ENCODE data around the gene COPE. TPM values are rescaled to one million over a fixed set of nuclear protein-coding genes. Genes with fewer than 3 reads are reported as not detected.

The COPE gene
- total RNA-seq, 6 experiments from 2014 or later, result 67.4 to 240 (median 97.1) TPM

- DNase-seq, result no peak
- Histone ChIP-seq H3K4me1 (no peaks in the 10 kb centered on the region), H3K9me3 (no peaks in the 10 kb centered on the region), H3K4me3 (no peak overlapping the region), H3K27me3 (no peaks in the 10 kb centered on the region), H3K36me3 (no peaks in the 10 kb centered on the region), H3K27ac (no peak overlapping the region)
- TF ChIP-seq CTCF (IDR thresholded peaks at IDR 0.05) (no peak), POLR2A (IDR thresholded peaks at IDR 0.05) (no peak)
- 52% methylated on average over 14 of the region's 18 CpGs for WGBS (ENCODE audit: insufficient coverage, low coverage, low lambda C conversion rate, missing lambda C conversion rate)
- intact Hi-C loops (cut with DNase I), result no loop called here
- ATAC-seq, result peak in 2 of 4 donors; percentile 4 to 6
Measured at GRCh38 chr19:18941628-18942354, 22.6 kb upstream of the COPE start.

- TF ChIP-seq CTCF (IDR thresholded peaks at IDR 0.05) (peak in 1 of 4 donors; percentile 43), POLR2A (IDR thresholded peaks at IDR 0.05) (peak; percentile 18)
- Histone ChIP-seq H3K4me3 (peak within 1 kb of the TSS; percentile 44 to 48 (median 47)), H3K9me3 (no peaks in the 10 kb centered on the region), H3K27ac (peak within 1 kb of the TSS in 2 of 3 donors; percentile 26 to 28), H3K27me3 (no peaks in the 10 kb centered on the region), H3K4me1 (no peaks in the 10 kb centered on the region), H3K36me3 (no peaks in the 10 kb centered on the region)
- DNase-seq (peak; percentile 83 to 84 (median 84)), ATAC-seq (peak; percentile 82 to 93 (median 86))
- intact Hi-C loops (cut with DNase I), result no loop called here
- WGBS (ENCODE audit: insufficient coverage, low coverage, low lambda C conversion rate, missing lambda C conversion rate), result 4% methylated on average over 28 of the region's 81 CpGs
Measured at GRCh38 chr19:18940769-18941627, 21.8 kb upstream of the COPE start, which contains the start of gene HOMER3. Gene HOMER3 (minus strand): TSS chr19:18941217. CDS start chr19:18938982, 2,235 bp downstream.

- H3K4me3 ChIP-seq, result peak overlapping the region; percentile 44 to 48 (median 47)
- H3K4me1 ChIP-seq, result no peaks in the 10 kb centered on the region
- peak overlapping the region in 2 of 3 donors; percentile 26 to 28 for H3K27ac ChIP-seq
- peak; percentile 17 to 50 (median 36) for ATAC-seq
- intact Hi-C loops (cut with DNase I), result no loop called here
- no peaks in the 10 kb centered on the region for H3K9me3 ChIP-seq
- 5% methylated on average over 14 of the region's 47 CpGs for WGBS (ENCODE audit: insufficient coverage, low coverage, low lambda C conversion rate, missing lambda C conversion rate)
- no peaks in the 10 kb centered on the region for H3K36me3 ChIP-seq
- no peaks in the 10 kb centered on the region for H3K27me3 ChIP-seq
- TF ChIP-seq POLR2A (IDR thresholded peaks at IDR 0.05) (no peak), CTCF (IDR thresholded peaks at IDR 0.05) (no peak)
- DNase-seq, result peak in 1 of 3 donors; percentile 50
Measured at GRCh38 chr19:18939922-18940768, 21.0 kb upstream of the COPE start.

GRCh38 chr19:18939163-18939562 is 20.0 kb upstream of the COPE start:
- H3K27ac ChIP-seq, result no peak overlapping the region
- no peak overlapping the region for H3K4me3 ChIP-seq
- no peaks in the 10 kb centered on the region for H3K9me3 ChIP-seq
- ATAC-seq (no peak), DNase-seq (no peak)
- H3K36me3 ChIP-seq, result no peaks in the 10 kb centered on the region
- 90% methylated on average over 2 of the region's 3 CpGs for WGBS (ENCODE audit: insufficient coverage, low coverage, low lambda C conversion rate, missing lambda C conversion rate)
- no peaks in the 10 kb centered on the region for H3K4me1 ChIP-seq
- H3K27me3 ChIP-seq, result no peaks in the 10 kb centered on the region
- intact Hi-C loops (cut with DNase I), result no loop called here
- TF ChIP-seq CTCF (IDR thresholded peaks at IDR 0.05) (no peak), POLR2A (IDR thresholded peaks at IDR 0.05) (no peak)
